Measurements from ENCODE around the gene KLHL29.
A peak's percentile ranks its signal among the peaks of the same experiment; 100 is the strongest.

The KLHL29 gene

DNA sequence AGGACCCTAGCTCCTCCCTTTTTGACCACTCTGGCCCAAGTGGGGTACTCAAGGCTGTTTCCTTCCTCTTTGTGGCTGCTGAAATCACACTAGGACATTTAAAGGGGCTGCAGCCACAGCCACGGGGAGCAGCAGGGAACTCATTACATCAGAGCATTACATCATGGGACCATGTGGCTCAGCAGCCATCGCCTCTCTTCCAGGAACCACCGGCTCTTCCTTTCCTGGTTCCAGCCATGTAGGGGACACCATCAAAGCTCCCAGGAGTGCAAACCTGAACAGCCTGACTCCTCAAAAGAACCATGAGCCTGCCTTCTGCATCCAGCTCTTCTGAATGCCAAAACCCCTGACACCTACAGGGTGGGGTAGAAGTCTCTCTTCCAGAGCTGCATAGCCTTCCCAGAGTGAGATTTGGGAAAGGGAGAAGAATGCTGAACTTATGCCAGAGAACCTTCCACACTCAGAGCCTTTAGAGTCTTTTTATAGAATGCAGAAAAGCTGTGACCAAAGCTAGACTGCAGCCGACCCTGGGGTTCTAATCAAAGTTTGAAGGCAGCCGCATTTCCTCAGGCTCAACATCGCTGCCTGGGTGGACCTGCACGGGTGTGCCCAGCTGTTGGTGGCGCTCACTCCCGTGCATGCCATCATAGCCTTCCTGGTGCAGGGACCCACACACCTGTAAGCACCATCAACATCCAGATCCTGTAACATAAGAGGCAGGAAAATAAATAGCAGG lies 121.7 kb downstream of the KLHL29 start:
- no peaks in the 10 kb centered on the region for H3K9me3 ChIP-seq (ENCODE audit: control insufficient read depth in 1 of 2, low read length in 2 of 2)
- H3K27ac ChIP-seq (ENCODE audit: low read depth, low read length) = no peak overlapping the region
- no peak overlapping the region for H3K9ac ChIP-seq (ENCODE audit: low read depth in 1 of 2, low read length in 2 of 2)
- H3K4me3 ChIP-seq (ENCODE audit: low read depth in 1 of 2, low read length in 2 of 2) = no peak overlapping the region
- H3K36me3 ChIP-seq (ENCODE audit: control insufficient read depth in 1 of 2, insufficient read depth in 2 of 2, low read length in 2 of 2) = no peaks in the 10 kb centered on the region
- no peaks in the 10 kb centered on the region for H3K4me1 ChIP-seq (ENCODE audit: control insufficient read depth in 1 of 2, insufficient read depth in 2 of 2, low read length in 2 of 2)
- H3K27me3 ChIP-seq (ENCODE audit: control insufficient read depth in 1 of 2, insufficient read depth in 2 of 2, low read length in 2 of 2) = no peaks in the 10 kb centered on the region

- no peaks in the 10 kb centered on the region for H3K4me1 ChIP-seq (ENCODE audit: control insufficient read depth in 1 of 2, insufficient read depth in 2 of 2, low read length in 2 of 2)
- no peak overlapping the region for H3K4me3 ChIP-seq (ENCODE audit: low read depth in 1 of 2, low read length in 2 of 2)
- H3K9ac ChIP-seq (ENCODE audit: low read depth in 1 of 2, low read length in 2 of 2) = no peak overlapping the region
- no peaks in the 10 kb centered on the region for H3K36me3 ChIP-seq (ENCODE audit: control insufficient read depth in 1 of 2, insufficient read depth in 2 of 2, low read length in 2 of 2)
- no peak overlapping the region for H3K27ac ChIP-seq (ENCODE audit: low read depth, low read length)
- no peaks in the 10 kb centered on the region for H3K27me3 ChIP-seq (ENCODE audit: control insufficient read depth in 1 of 2, insufficient read depth in 2 of 2, low read length in 2 of 2)
- H3K9me3 ChIP-seq (ENCODE audit: control insufficient read depth in 1 of 2, low read length in 2 of 2) = no peaks in the 10 kb centered on the region
Measured at GRCh38 chr2:23507267-23508065, 122.5 kb downstream of the KLHL29 start.

GRCh38 chr2:23508066-23508390 lies 123.0 kb downstream of the KLHL29 start:
- H3K4me1 ChIP-seq (ENCODE audit: control insufficient read depth in 1 of 2, insufficient read depth in 2 of 2, low read length in 2 of 2) = peaks cover 3 to 4% of the 10 kb centered on the region in 2 donors
- no peaks in the 10 kb centered on the region for H3K27me3 ChIP-seq (ENCODE audit: control insufficient read depth in 1 of 2, insufficient read depth in 2 of 2, low read length in 2 of 2)
- no peaks in the 10 kb centered on the region for H3K9me3 ChIP-seq (ENCODE audit: control insufficient read depth in 1 of 2, low read length in 2 of 2)
- no peaks in the 10 kb centered on the region for H3K36me3 ChIP-seq (ENCODE audit: control insufficient read depth in 1 of 2, insufficient read depth in 2 of 2, low read length in 2 of 2)
- no peak overlapping the region for H3K4me3 ChIP-seq (ENCODE audit: low read depth in 1 of 2, low read length in 2 of 2)
- no peak overlapping the region for H3K9ac ChIP-seq (ENCODE audit: low read depth in 1 of 2, low read length in 2 of 2)
- H3K27ac ChIP-seq (ENCODE audit: low read depth, low read length) = no peak overlapping the region

DNA sequence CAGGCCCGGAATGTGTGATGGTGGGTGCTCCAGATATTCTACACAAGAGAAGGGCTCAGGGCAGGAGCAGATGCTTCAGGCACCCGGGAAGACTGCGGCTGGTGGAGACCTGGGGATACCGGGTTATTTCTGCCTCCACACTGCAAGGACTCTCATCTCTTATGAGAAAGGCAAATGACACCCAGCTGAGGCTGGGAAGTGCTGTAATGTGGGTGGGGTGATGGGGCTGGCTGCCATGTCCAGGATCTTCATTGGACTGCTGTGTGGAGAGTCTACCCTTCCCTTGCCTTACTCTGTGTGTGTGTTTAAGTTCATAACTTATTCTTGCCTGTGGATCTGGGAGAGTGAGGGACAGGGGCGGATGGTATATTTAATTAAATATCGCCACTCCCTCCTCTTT lies 124.1 kb downstream of the KLHL29 start:
- Histone ChIP-seq H3K9me3 (ENCODE audit: control insufficient read depth in 1 of 2, low read length in 2 of 2) (no peaks in the 10 kb centered on the region), H3K4me1 (ENCODE audit: control insufficient read depth in 1 of 2, insufficient read depth in 2 of 2, low read length in 2 of 2) (peaks cover 6 to 9% of the 10 kb centered on the region in 2 donors), H3K4me3 (ENCODE audit: low read depth in 1 of 2, low read length in 2 of 2) (no peak overlapping the region), H3K36me3 (ENCODE audit: control insufficient read depth in 1 of 2, insufficient read depth in 2 of 2, low read length in 2 of 2) (no peaks in the 10 kb centered on the region), H3K9ac (ENCODE audit: low read depth in 1 of 2, low read length in 2 of 2) (no peak overlapping the region), H3K27me3 (ENCODE audit: control insufficient read depth in 1 of 2, insufficient read depth in 2 of 2, low read length in 2 of 2) (peaks cover 0 to under 1% of the 10 kb centered on the region in 2 donors), H3K27ac (ENCODE audit: low read depth, low read length) (no peak overlapping the region)

DNA sequence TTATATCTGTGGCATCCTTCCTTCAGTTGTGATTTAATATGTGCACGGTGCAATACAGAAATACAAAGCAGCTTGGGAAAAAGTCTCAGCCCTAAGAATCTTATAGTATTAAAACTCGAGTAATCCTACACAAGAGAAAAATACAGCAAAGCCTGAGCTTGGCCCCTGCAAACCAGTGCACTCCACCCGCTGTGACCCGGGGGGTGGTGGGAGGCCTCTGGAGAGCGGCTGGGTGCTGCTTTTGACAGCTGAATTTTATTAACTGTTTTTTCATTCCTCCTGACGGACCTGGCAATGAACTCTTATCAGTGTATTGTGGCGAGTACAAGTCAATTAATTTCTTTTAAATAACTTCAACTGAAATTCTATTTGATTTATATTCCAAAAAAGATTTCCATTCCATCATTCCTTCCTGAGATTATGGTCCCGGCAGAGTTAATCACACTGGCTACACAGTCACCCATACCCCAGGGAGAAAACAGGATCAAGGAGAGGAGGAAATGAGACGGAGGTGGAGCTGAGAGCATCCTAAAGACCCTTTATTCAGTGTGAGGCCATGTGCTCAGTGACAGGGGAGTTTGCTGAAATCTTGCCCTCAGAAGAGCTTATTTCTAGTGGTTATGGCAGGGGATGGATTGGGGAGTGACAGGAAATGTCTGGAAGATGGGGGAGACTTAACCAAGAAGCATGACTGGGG lies 124.8 kb downstream of the KLHL29 start:
- Histone ChIP-seq H3K27me3 (ENCODE audit: control insufficient read depth in 1 of 2, insufficient read depth in 2 of 2, low read length in 2 of 2) (peaks cover 0 to 5% of the 10 kb centered on the region in 2 donors), H3K9ac (ENCODE audit: low read depth in 1 of 2, low read length in 2 of 2) (no peak overlapping the region), H3K4me1 (ENCODE audit: control insufficient read depth in 1 of 2, insufficient read depth in 2 of 2, low read length in 2 of 2) (peaks cover 6 to 9% of the 10 kb centered on the region in 2 donors), H3K27ac (ENCODE audit: low read depth, low read length) (no peak overlapping the region), H3K4me3 (ENCODE audit: low read depth in 1 of 2, low read length in 2 of 2) (no peak overlapping the region), H3K36me3 (ENCODE audit: control insufficient read depth in 1 of 2, insufficient read depth in 2 of 2, low read length in 2 of 2) (no peaks in the 10 kb centered on the region), H3K9me3 (ENCODE audit: control insufficient read depth in 1 of 2, low read length in 2 of 2) (no peaks in the 10 kb centered on the region)

DNA sequence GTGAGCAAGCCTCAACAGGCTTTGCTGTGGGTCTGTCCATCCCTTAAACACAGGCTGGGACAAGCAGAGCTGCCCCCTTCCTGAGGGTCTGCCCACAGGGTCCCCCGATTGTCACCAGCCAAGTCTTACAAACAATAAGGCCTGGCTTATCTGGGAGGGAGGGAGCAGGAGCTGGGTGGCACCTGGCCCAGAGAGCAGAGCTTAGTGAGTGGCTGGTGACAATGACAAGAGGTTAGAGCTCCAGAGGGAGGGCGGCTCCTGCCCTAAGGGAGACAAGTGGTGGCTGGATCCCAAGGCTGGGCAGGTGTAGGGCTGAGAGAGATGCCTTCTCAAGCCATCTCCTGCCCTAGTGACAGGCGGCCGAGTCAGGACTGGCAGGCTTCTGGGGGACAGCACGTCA lies 125.5 kb downstream of the KLHL29 start:
- Histone ChIP-seq H3K27ac (ENCODE audit: low read depth, low read length) (no peak overlapping the region), H3K36me3 (ENCODE audit: control insufficient read depth in 1 of 2, insufficient read depth in 2 of 2, low read length in 2 of 2) (no peaks in the 10 kb centered on the region), H3K4me3 (ENCODE audit: low read depth in 1 of 2, low read length in 2 of 2) (no peak overlapping the region), H3K4me1 (ENCODE audit: control insufficient read depth in 1 of 2, insufficient read depth in 2 of 2, low read length in 2 of 2) (peaks cover 6 to 9% of the 10 kb centered on the region in 2 donors), H3K27me3 (ENCODE audit: control insufficient read depth in 1 of 2, insufficient read depth in 2 of 2, low read length in 2 of 2) (peaks cover 0 to 5% of the 10 kb centered on the region in 2 donors), H3K9me3 (ENCODE audit: control insufficient read depth in 1 of 2, low read length in 2 of 2) (no peaks in the 10 kb centered on the region), H3K9ac (ENCODE audit: low read depth in 1 of 2, low read length in 2 of 2) (no peak overlapping the region)

GRCh38 chr2:23512778-23513177 lies 127.8 kb downstream of the KLHL29 start:
- H3K36me3 ChIP-seq (ENCODE audit: control insufficient read depth in 1 of 2, insufficient read depth in 2 of 2, low read length in 2 of 2) = no peaks in the 10 kb centered on the region
- H3K4me3 ChIP-seq (ENCODE audit: low read depth in 1 of 2, low read length in 2 of 2) = no peak overlapping the region
- H3K9ac ChIP-seq (ENCODE audit: low read depth in 1 of 2, low read length in 2 of 2) = no peak overlapping the region
- no peak overlapping the region for H3K27ac ChIP-seq (ENCODE audit: low read depth, low read length)
- H3K9me3 ChIP-seq (ENCODE audit: control insufficient read depth in 1 of 2, low read length in 2 of 2) = no peaks in the 10 kb centered on the region
- peaks cover 0 to 5% of the 10 kb centered on the region in 2 donors for H3K27me3 ChIP-seq (ENCODE audit: control insufficient read depth in 1 of 2, insufficient read depth in 2 of 2, low read length in 2 of 2)
- H3K4me1 ChIP-seq (ENCODE audit: control insufficient read depth in 1 of 2, insufficient read depth in 2 of 2, low read length in 2 of 2) = peaks cover 6 to 9% of the 10 kb centered on the region in 2 donors

DNA sequence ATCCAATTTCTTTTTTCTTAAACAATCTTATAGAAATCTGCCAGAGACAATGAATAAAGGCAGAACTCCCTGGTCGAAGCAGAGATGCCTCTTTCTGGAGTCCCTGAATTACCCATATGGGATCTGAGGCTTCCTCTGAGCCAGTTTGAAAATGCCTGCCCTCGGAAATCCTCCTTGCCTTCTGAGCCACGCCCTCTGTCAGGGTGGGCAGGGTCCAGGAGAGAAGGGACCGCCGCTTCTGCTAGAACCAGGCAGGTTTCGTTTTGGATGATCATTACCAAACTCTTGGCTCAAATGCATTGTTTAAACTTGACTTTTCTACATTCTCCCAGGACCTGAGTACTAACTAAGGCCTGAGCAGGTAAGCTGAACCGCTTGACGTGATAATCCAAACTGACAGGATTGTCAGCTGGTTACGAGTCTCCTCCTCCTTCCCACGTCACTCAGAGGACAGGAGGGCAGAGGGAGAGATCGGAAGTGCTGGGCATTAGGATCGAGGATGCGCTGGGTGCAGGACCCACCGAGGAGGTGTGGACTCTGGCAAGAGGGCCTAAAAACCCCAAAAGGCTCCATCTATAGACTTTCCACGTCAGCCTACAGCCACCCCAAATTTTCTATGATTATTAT lies 128.4 kb downstream of the KLHL29 start:
- H3K27me3 ChIP-seq (ENCODE audit: control insufficient read depth in 1 of 2, insufficient read depth in 2 of 2, low read length in 2 of 2) = peaks cover 0 to 5% of the 10 kb centered on the region in 2 donors
- H3K4me3 ChIP-seq (ENCODE audit: low read depth in 1 of 2, low read length in 2 of 2) = peak overlapping the region; percentile 42 to 52
- H3K9me3 ChIP-seq (ENCODE audit: control insufficient read depth in 1 of 2, low read length in 2 of 2) = no peaks in the 10 kb centered on the region
- no peak overlapping the region for H3K27ac ChIP-seq (ENCODE audit: low read depth, low read length)
- H3K4me1 ChIP-seq (ENCODE audit: control insufficient read depth in 1 of 2, insufficient read depth in 2 of 2, low read length in 2 of 2) = peaks cover 6 to 9% of the 10 kb centered on the region in 2 donors
- peak overlapping the region in 1 of 2 donors; percentile 10 for H3K9ac ChIP-seq (ENCODE audit: low read depth in 1 of 2, low read length in 2 of 2)
- H3K36me3 ChIP-seq (ENCODE audit: control insufficient read depth in 1 of 2, insufficient read depth in 2 of 2, low read length in 2 of 2) = no peaks in the 10 kb centered on the region

DNA sequence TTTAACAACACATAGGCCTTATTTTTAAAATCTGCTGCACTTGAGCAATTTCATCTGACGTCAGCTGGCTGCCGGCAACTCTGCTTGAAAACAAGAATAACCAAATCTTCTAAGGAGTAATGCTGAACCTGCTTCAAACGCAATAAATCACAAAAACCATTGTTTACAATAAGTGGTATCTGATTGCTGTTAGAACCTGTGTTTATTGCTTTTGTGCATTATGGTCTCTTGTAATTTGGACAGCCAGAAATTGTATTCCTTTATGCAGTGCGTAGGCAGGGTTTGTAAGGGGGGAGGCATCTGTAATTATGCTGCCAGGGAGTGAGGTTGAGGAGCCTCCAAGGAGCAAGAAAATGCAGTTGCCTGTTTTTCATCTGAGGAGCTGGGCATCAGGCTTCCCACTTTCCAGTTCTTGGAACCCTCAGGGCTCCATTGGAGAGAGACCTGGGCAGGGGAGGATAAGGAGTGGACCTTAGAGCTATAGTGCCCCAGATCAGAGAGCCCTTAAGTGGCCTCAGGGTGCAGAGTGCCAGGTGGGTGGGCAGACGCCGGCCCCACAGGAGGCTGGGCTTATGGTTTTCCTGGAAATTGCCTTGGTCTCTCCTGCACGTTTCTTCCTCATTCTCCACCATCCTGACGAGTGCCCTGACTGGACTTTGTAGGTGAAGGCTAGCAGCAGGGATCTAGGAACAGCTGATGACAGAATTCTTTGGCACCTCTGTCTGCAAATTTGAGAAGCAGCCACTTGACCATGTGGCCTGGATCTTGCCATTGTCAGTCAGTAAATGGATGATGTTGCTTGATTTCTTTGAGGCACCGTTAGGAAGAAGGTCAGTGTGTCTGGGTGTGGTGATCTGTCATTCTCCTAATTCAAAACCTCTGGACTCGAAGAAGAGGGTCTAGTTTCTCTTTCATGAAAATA lies 129.2 kb downstream of the KLHL29 start:
- Histone ChIP-seq H3K9ac (ENCODE audit: low read depth in 1 of 2, low read length in 2 of 2) (no peak overlapping the region), H3K4me3 (ENCODE audit: low read depth in 1 of 2, low read length in 2 of 2) (peak overlapping the region in 1 of 2 donors; percentile 42), H3K36me3 (ENCODE audit: control insufficient read depth in 1 of 2, insufficient read depth in 2 of 2, low read length in 2 of 2) (no peaks in the 10 kb centered on the region), H3K27ac (ENCODE audit: low read depth, low read length) (no peak overlapping the region), H3K4me1 (ENCODE audit: control insufficient read depth in 1 of 2, insufficient read depth in 2 of 2, low read length in 2 of 2) (peaks cover 6 to 9% of the 10 kb centered on the region in 2 donors), H3K27me3 (ENCODE audit: control insufficient read depth in 1 of 2, insufficient read depth in 2 of 2, low read length in 2 of 2) (peaks cover 0 to 5% of the 10 kb centered on the region in 2 donors), H3K9me3 (ENCODE audit: control insufficient read depth in 1 of 2, low read length in 2 of 2) (no peaks in the 10 kb centered on the region)
